HG02759 (cell line): ENCODE measurements around the gene UNC5C.

Experiments used
- ATAC-seq: cut with Tn5 transposase; IDR thresholded peaks from one replicate; pipeline ENCODE4 v1.9.1; 2021; ENCODE audit warnings: mild to moderate bottlenecking, moderate library complexity; ENCODE audit not compliant: unreplicated experiment

The UNC5C gene

DNA sequence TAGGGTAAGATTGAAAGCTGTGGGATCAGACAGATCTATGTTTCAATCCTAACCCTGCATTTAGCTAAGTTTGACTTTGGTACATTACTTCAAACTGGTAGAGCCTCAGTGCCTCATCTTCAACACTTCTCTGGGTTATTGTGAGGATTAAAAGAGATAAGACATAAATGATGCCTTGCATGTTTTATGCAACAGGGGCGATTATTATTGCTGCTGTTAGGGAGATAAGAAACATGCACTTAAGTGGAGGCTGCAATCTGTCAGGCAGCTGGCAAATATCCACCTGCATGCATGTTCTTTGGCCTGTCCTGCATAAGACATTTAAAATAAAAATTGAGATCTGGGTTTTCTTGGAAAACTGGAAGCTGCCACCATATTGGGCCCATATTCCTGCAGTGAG is 24.6 kb downstream of the UNC5C start:
- no peak for ATAC-seq

DNA sequence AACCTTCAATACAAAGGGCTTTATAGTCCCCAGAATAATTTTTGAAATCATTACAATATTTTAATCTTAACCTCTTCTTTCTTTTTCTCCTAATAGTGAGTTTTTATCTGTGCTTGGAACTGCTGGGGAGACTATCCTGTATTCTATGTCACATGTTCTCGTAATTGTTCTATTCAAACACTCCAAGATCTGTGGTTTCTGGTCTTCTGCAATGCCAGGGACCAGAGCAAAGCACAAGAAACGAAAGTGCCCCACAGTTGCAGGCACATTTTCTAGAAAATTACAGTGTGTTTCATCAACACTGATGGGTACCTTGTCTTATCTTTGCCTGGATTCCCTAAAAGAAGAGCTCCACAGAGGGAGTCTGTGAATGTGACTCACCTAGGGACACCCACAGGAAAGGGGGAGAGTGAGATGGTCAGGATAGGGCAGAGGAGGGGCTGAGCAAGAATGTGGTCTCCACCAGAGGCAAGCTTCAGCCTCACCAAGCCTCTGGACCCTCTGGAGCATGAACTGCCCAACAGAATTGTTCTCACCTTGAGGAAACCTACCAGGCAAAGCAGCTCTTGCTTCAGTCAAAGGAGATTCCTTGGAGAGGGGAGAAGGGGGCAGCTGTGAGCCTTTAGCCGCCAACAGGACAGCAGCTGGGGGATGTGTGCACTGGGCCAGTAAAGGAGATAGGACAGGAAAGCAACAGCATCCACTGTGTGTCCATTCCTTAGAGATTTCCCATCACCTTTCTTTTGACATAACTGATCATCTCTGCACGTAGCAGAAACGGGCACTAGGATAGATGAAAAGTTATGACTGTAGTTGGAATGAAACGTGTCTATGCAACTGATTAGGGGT is 25.9 kb downstream of the UNC5C start:
- ATAC-seq: no peak

DNA sequence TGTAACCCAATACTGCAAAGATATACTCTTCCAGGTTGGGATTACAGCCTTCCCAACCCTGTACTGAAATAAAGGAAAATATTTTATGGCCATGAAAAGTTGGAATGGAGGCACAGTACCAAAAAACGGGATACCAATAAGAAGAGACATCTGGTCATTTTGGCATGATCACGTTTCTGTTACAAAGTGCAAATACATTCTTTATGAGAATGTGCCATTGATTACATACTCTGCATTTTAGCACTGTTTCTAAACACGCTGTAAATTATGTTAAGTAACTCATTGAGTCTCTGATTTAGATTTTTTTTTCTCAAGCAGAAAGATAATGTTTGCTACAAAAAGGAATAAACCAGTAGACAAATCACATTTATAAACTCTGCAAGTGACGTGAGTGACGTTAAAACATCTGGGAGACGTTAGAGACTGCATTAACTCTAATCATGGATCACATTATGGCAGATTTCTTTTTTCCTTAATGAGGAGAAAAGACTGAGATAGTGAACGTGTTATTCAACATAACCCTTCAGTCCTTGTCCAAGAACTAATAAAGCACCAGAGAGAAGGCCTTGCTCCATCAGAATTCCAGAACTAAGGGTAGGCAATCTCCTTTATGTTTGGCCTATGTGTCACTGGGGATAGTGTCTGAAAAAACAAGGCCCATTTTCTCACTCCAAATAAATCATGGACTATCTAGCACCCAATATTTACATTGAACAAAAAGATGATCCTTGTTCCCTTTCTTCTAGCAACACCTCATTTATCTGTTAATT is 31.0 kb downstream of the UNC5C start:
- no peak for ATAC-seq

DNA sequence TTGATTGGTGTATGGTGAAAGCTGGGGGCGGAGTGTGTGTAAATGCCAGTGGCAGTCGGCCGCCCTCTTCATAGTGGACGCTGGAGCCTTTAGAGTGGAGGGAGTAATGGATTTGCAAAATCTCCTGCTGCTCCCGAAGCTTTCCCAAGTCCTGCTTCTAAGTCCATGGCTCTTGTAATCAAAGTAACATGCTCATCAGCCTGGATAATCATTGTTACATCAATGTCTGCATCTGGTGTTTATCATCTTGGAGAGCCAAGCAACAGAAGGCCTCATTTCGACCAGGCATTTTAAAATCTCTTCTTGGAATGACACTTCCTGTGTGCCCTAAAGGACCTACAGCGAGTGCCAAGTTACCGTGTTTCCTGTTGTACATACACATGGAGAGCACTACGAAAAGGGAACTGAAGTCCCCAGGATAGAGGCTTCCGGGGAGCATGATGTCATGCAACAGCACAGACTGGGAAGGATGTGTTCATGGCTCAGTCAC is 32.2 kb downstream of the UNC5C start:
- ATAC-seq: no peak

DNA sequence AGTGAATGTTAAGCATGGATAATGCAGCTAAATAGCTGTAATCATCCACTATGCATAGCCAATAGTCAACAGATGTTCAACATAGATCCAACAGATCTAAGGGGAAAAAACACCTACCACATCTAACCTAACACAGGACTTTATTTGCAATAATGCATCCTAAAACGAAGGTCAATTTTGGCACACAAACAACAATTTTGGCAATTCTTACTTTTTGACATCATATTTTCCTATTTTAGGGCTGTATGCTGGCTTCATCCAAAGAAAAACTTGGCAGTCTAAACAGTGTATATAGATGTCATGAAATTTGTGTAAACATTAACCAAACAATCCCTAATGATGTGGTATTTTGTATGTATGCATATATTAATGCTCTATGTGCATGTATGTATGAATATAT is 33.2 kb downstream of the UNC5C start:
- no peak for ATAC-seq

DNA sequence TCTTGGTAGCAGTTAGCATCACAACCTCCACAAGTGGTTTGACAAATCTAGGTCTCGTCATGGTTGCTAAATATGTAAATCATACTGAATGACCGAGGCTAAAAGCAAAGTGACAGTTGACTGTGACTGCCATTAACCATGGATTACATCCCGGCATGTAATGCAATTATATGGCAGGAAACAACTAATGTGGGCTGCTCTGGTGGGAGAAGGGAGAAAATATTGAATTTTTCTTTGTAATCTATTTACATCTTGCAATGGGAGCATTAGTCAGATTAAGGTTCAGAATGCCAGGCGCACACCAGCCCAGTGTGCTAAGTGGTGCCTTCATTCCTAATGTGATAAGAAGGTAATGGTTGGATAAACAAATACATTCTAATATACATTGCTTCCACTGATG is 35.8 kb downstream of the UNC5C start:
- no peak for ATAC-seq

DNA sequence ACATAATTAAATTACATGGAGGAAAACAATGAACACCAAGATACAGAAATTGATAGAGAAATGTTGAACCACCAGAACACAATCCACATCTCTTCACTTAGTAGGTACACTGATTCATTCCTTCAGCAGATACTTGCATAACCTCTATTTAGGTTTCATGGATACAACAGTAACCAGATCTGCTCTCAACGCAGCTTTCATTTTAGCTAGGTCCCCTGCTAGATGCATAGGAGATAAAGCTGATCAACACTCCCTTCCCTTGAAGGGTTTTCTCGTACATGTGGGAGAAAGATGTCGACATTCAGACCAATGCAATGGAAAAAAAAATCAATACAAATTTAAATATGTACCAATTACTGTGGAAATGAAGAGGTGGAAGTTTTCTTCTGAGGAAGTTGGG is 37.3 kb downstream of the UNC5C start:
- no peak for ATAC-seq

DNA sequence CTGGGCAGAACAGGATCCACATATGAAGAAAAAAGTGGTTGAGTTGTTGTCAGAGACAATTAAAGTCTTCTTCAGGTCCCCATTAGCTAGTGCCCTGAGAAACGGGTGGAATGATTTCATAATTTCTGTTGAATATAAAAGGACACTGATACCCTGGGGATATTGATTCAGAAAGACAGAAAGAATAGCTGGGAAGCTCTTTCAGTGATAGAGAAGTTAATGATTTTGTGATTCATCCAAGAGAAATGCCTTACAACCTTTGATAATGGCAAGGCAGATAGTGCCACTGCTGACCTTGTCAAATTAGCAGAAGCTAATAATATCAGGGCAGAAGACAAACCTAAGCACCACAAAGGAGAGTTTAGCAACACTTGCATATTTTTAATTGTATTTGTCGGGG is 37.9 kb downstream of the UNC5C start:
- no peak for ATAC-seq

DNA sequence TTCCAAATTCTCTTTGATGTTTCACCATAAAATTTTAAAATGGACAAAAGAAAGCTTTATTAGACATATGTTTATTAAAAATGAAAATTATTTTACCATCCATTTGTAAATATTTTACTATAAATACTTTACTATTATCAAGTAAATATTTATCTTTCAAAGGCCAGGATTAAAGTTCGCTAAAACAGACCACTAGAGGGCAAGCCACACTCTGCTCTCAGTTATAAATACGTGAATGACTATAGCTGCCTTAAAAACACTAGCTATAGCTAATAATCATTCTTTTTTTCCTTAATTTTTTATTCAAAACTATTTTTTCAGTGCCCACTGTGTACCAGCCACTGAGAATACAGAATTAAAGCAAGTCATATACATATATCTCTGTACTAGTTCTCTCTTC is 38.6 kb downstream of the UNC5C start:
- ATAC-seq: no peak

DNA sequence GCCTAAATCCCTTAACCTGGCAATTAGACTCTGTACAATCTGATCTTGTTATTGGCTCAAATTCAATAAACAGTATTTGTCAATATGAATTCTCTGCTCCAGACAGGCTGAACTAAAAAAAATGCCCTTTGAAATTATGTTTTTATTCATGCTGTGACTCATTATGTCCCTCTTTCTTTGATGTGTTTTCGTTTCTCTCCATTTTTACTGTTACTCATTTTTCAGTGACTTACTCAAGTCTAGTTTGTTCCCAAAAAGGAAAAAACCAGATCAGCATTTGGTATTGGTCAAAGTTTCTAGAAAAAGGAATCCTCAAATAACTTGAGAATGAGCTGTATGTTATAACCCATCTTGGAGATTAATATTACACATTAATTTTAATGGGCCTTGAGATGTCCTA is 40.4 kb downstream of the UNC5C start:
- no peak for ATAC-seq

DNA sequence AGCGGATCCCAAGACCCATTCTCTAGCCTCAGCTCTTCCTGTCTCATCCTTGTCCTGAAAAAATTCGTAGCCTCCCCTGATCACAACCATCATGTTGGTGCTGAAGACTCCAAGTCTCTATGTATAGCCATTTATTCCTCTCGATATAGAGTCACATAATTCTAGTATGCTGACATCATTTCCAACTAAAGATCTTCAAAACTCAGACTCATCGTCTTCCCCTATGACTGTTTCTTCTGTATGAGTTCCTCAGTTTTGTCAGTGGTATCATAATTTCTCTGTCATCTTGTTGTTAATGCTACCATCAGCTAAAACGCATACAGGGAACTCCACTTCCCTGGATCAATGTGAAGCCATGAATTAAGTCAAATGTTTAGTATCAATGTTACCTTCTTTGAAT is 41.2 kb downstream of the UNC5C start:
- no peak for ATAC-seq

DNA sequence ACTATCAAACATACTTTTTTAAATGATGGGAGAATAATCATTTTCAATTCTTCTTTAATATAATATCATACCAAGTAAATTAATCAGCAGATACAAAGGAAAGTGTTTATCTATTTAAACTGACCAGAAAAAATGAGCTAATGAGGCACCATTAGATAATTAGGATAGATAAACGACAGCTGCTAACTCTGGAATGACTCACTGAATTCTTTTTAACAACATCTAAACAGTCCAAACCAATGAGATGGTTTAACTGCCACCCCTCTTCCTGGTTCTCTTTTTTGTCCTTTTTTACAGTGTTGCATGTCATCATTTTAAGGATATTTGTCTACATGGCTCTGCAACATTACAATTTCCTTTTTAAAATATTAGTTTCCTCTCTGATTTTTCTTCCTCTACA is 41.6 kb downstream of the UNC5C start:
- no peak for ATAC-seq

DNA sequence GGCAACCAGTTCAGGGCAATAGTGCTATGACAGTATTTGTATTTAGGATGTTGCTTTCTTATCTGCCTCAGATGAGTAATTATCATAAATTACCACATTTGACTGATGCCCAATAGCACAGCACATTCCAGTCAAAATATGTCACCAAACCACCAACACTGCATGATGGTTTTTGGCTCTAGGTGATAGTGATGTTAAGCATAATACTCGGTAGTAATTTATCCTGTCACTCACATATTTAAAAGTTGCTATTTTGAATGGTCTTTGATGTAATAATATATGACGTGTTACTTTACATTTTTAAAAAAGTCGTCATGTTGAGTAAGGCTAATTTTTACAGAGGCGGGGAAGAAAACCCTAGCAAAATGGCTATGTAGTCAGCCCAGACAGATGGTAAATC is 42.5 kb downstream of the UNC5C start:
- ATAC-seq: no peak

DNA sequence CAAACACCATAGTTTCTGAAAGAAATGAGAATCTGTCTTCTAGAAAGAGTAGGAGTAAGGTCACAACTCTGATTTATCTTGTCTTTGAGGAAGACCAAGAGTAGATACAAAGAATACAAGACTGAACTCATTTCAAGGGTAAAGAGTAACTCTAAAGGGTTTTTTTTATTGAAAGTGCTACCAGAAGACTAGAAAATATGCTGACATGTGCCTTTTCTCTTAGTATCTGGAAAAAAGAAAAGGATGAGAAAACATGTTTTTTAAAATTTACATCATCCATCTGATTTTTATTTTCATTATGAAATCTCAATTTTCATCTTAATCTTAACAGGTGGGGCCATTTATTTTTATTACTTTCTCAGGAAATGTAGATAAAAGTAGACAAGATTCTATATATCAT is 43.0 kb downstream of the UNC5C start:
- ATAC-seq: no peak

DNA sequence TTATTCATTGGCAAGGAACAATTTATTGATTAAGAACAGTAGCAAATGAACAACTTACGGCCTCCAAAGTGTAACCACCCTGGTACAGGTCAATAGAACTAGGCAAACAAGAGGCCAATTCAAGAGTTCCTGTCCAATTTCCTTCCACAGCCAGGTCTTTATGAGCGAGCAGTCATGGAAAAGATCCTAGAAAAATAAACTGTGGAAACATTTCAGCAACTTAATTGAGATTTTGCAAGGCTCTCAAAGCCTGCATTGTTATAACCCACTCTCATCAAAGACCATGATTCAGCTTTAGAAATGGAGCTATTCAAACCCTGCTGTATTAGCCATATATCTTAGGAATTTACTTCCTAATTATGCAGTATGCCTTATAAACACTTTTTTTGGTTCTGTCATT is 43.6 kb downstream of the UNC5C start:
- ATAC-seq: no peak

DNA sequence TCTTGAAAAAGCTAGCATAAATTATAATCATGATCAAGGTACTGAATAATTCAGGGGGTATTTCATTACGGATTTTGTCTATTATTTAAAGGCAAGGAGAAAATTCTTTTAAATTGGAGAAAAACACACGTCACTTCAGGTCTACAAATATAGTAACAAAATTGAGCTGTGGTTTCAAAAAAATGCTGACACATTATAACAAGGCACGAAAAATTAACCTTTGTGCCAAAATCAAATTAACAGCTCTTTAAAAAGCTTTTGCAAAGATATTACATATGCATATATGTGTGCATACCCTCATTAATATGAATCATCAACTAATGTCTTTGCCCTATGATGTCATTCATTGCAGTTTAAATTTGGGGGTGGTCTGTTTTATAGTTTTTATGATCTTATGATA is 44.3 kb downstream of the UNC5C start:
- no peak for ATAC-seq

DNA sequence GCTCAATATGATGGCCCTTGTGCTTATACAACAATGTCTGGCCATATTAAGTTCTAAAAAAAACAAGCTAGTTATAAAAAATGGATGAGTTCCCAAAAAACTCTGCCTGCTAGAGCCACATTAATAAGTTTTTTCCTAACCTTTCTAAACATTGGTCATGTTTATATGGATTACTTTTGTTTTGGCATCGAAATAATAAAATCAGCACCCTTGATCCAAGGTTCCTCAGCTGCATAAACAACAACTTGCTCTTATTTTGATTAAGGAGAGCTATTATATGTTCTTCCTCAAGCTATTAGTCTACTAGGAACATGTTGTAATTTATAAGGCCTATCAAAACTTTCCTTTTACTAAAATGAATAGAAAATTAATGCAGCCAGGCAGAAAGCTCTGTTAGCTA is 48.4 kb downstream of the UNC5C start:
- ATAC-seq: no peak

DNA sequence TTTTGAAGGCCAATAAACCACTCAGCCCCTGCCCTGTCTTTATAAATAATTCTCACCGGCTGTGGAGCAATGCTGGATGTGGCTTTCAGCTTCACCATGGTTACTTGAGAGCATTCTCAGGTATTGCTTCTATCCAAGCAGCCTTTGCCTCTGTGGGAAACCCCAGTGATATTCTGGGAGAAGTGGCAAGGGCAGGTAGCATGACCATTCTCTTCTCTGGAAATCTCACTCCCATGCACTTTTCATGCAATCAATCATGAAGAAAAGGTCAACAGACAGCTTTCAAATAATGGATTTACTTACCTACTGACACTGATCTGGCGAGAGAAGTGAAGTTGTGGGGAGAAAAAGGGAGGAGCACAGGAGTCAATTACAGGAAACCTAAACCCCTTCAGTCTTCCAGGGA is 49.5 kb downstream of the UNC5C start:
- no peak for ATAC-seq

DNA sequence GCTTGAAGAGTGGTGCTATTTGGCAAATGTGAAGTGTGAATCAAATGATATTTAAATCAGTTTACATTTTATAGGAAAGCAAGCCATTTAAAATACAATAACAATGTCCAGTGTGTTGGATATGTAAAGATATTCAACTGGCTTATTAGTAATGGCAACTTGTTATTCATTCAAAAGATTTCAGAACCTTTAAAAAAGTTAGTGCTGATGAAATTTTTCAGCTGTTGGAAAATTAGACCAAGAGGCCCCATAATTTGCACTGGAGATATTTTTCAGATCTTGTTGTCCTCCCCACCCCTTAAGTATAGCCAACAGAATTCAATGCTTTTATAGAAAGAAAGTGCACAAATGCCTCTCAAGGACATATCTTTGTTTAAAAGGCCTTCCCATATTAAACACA is 54.6 kb downstream of the UNC5C start:
- ATAC-seq: no peak

DNA sequence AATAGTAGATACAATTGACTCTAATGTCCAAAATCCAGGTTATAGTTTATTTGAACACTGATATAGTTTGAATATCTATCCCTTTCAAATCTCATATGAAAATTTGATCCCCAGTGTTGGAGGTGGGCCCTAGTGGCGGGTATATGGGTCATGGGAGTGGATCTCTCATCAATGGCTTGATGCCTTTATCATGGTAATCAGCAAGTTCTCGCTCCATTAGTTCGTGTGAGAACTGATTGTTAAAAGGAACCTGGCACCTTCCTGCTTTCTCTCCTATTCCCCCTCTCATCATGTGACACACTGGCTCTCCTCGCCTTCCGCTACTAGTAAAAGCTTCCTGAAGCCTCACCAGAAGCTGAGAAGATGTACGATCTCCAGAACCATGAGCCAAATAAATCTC is 70.1 kb downstream of the UNC5C start:
- no peak for ATAC-seq

DNA sequence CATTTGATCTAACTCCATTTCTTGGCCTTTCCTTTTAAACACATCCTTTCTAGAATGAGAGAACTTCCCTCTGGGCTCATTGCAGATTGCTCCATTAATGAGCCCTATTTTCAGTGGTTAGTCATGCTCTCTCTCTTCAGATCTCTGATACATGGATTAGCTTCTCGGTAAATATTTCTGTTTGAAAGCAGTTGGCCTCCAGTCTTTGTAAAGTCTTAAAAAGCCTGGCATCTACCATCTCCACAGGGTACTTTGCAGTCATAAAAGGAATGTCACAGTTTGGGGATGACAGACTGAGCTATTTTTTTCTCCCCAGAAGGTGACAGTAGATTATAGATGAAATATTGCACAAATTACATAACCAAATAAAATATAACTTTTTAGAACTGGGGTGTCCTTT is 72.7 kb downstream of the UNC5C start:
- no peak for ATAC-seq

DNA sequence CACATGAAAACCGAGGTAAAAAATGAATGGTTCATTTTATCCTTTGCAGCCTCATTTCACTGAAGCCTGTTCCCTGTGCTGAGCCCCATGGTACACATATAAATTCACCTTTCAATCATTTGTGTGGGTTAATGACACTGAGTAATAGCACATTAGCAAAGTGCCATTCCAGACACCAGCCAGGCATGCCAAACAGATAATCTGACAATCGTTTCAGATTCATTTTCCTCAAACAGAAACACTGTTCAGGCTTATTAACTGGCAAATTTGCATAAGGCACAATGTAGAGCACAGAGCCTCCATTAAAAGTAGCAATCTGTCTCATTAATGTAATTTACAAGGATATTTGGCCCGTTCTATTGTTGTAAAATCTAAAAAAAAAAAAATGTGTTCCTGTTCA is 76.2 kb downstream of the UNC5C start:
- ATAC-seq: no peak
